Smooth muscle cell (in vitro differentiated cells): Measurements from ENCODE around the gene ADAMTS4. TPM values are rescaled to one million over a fixed set of nuclear protein-coding genes. Genes with fewer than 3 reads are reported as not detected.
A peak's percentile ranks its signal among the peaks of the same experiment; 100 is the strongest.

ENCODE experiments used
- DNase-seq: peaks from one replicate; lab custom pipeline; 2025; ENCODE audit not compliant: unreplicated experiment; lab: John Stamatoyannopoulos, UW
- H2AFZ ChIP-seq: fragments of 200-600 bp; sonication (generic); 2 replicates; pipeline ENCODE4 v1.6.0; 2016; ENCODE audit warnings: antibody characterized with exemption, low read depth, mild to moderate bottlenecking
- H3F3A ChIP-seq: fragments of 200-600 bp; sonication (generic); 2 replicates; pipeline ENCODE4 v1.6.0; 2017; ENCODE audit warnings: antibody characterized with exemption, low read depth
- H3K27ac ChIP-seq: fragments of 200-600 bp; sonication (generic); 2 replicates; pipeline ENCODE4 v1.5.1; 2016; ENCODE audit warnings: low read depth, mild to moderate bottlenecking
- H3K27me3 ChIP-seq: fragments of 200-600 bp; sonication (generic); 2 replicates; pipeline ENCODE4 v1.6.1; 2016; ENCODE audit warnings: low read depth, mild to moderate bottlenecking
- H3K36me3 ChIP-seq: fragments of 200-600 bp; sonication (generic); 2 replicates; pipeline ENCODE4 v1.5.1; 2016; ENCODE audit warnings: low read depth
- H3K4me1 ChIP-seq: fragments of 200-600 bp; sonication (generic); 2 replicates; pipeline ENCODE4 v1.5.1; 2016; ENCODE audit warnings: low read depth
- H3K4me2 ChIP-seq: fragments of 200-600 bp; sonication (generic); 2 replicates; pipeline ENCODE4 v1.6.0; 2016; ENCODE audit warnings: mild to moderate bottlenecking
- H3K4me3 ChIP-seq: fragments of 200-600 bp; sonication (generic); 2 replicates; pipeline ENCODE4 v1.5.1; 2016; ENCODE audit warnings: mild to moderate bottlenecking
- H3K79me2 ChIP-seq: fragments of 200-600 bp; sonication (generic); 2 replicates; pipeline ENCODE4 v1.6.0; 2016; ENCODE audit warnings: low read depth, mild to moderate bottlenecking
- H3K9ac ChIP-seq: fragments of 200-600 bp; sonication (generic); 2 replicates; pipeline ENCODE4 v1.6.0; 2016; ENCODE audit warnings: low read depth
- H3K9me3 ChIP-seq: fragments of 200-600 bp; sonication (generic); replicated peaks from 2 replicates; pipeline ENCODE4 v1.5.1; 2016; ENCODE audit warnings: low read depth
- H4K20me1 ChIP-seq: fragments of 200-600 bp; sonication (generic); 2 replicates; pipeline ENCODE4 v1.6.0; 2016; ENCODE audit warnings: low read depth
- CTCF ChIP-seq: fragments of 200-600 bp; sonication (generic); IDR thresholded peaks from 2 replicates; pipeline ENCODE4 v1.5.1; 2017; ENCODE audit warnings: borderline replicate concordance, mild to moderate bottlenecking, antibody characterized with exemption; ENCODE audit not compliant: insufficient read depth, poor library complexity, severe bottlenecking
- WGBS: methylation state at CpG from one replicate; pipeline ENCODE4 v1.1.7; 2016; ENCODE audit warnings: low lambda C conversion rate; 5-methylcytosine and 5-hydroxymethylcytosine counted together
- polyA plus RNA-seq: library from polyadenylated mRNA; unstranded; fragments of >200 nt; fragmentation: Nextera tagmentation; extraction: Ambion mirVana; gene quantifications from 2 replicates; pipeline ENCODE4 v1.2.1, GENCODE V29; 2016
- total RNA-seq: library from RNA; depleted of rRNA; stranded (reverse); fragments of >200 nt; gene quantifications from 2 replicates; pipeline ENCODE4 v1.2.3, GENCODE V29; 2014

The ADAMTS4 gene
- total and polyA plus RNA-seq, 2 experiments from 2014 or later: 17.1 to 28.3 TPM

DNA sequence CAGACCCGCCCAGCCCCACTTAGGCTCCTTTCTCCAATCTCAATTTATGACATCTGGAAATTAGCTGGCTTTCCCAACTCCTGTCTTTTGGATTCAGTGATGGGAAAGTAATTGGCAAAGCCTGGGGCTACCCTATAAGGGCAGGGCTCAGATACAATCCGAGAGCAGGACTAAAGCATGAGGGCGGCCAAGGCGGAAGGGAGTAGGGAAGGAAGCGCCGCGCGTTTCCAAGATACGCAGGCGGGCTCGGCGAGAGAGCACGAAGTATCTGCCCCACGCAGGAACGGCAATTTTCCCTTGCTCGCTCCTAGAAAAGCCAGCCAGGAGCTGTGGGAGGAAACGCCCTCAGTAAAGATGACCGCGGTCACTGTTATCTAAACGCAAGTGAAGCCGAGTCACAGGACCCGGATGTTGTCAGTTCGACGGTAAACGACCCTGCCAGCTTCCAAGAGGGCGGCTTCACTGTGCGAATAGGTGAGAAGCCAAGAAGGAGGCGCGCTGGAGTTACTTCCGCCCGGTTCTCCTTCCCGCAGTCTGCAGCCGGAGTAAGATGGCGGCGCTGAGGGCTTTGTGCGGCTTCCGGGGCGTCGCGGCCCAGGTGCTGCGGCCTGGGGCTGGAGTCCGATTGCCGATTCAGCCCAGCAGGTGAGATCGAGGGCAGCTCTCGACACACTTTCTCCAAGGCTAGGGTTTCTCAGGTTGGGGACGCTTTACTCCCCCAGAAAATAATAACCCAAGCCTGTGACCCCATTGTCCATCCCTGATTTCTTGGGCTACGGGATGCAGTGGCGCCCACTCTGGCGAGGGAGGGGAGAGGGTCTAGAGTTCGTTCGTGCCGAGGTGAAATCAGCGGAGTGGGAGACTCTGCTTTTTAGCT lies 3.2 kb upstream of the ADAMTS4 start, which contains the start of gene NDUFS2:
TSS of gene NDUFS2 (plus strand) at position 532 of the 877 bp plus-strand sequence. CDS start at position 551, 19 bp downstream.
- DNase-seq: peak; percentile 69
- H3K36me3 ChIP-seq: no peaks in the 10 kb centered on the region
- peak within 1 kb of the TSS; percentile 77 for H3K4me3 ChIP-seq
- no peaks in the 10 kb centered on the region for H3K9me3 ChIP-seq
- TF ChIP-seq CTCF: peak; percentile 11
- H3K79me2 ChIP-seq: peaks cover 20% of the 10 kb centered on the region
- H4K20me1 ChIP-seq: no peaks in the 10 kb centered on the region
- H3K4me1 ChIP-seq: peaks cover 44% of the 10 kb centered on the region
- 4% methylated on average over 53 of the region's 53 CpGs for WGBS
- peak within 1 kb of the TSS; percentile 83 for H2AFZ ChIP-seq
- peak within 1 kb of the TSS; percentile 96 for H3K4me2 ChIP-seq
- H3K27me3 ChIP-seq: no peaks in the 10 kb centered on the region
- H3K9ac ChIP-seq: peak within 1 kb of the TSS; percentile 85
- peaks cover 10% of the 10 kb centered on the region for H3F3A ChIP-seq
- H3K27ac ChIP-seq: peak within 1 kb of the TSS; percentile 92

DNA sequence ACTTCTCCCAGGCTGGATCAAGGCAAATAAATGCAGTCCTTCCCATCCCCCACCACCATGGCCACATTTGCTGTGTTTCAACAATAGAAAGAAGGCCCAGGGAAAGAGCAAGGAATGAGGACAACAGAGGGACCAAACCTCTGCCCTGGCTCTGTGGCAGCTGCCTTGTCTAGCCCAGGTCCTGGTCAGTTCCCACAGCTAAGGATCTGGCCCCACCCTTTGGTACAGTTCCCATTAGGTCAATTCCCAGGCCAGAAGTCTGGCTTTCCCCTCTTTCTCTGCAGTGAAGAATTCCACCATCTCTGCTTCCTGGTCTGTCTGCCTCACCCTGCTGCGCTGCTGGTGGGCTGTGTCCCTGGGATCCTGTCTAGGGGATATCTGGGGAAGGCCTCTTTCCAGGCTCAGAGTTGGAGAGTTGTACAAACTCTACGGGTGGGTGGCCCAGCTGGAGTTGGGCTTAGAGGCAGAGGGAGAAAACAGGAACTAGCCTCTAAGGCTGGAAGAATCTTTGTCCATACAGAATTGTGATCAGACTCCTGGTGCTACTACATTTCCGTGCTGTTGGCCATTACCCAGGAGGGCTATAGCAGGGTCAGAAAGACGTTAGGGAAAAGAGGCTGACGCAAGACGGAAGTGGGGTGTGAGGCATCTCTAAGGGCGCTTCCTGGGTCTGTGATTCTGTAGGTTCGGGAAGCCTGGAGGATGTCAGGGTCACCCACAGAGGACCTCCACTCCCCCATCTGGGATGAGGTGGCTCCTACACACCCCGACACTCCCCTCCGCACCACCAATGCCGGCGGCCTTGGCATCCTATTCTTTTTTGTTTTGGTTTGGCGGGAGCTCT lies 2.4 kb upstream of the ADAMTS4 start:
- H3K4me1 ChIP-seq: peaks cover 52% of the 10 kb centered on the region
- H3F3A ChIP-seq: peaks cover 11% of the 10 kb centered on the region
- DNase-seq: no peak
- H3K9me3 ChIP-seq: no peaks in the 10 kb centered on the region
- no peaks in the 10 kb centered on the region for H4K20me1 ChIP-seq
- H3K36me3 ChIP-seq: no peaks in the 10 kb centered on the region
- peak overlapping the region; percentile 78 for H2AFZ ChIP-seq
- TF ChIP-seq CTCF: no peak
- H3K27ac ChIP-seq: peak overlapping the region; percentile 92
- peaks cover 24% of the 10 kb centered on the region for H3K79me2 ChIP-seq
- no peaks in the 10 kb centered on the region for H3K27me3 ChIP-seq
- 85% methylated on average over 13 of the region's 13 CpGs for WGBS
- peak overlapping the region; percentile 77 for H3K4me3 ChIP-seq
- peak overlapping the region; percentile 72 for H3K9ac ChIP-seq
- peak overlapping the region; percentile 96 for H3K4me2 ChIP-seq

GRCh38 chr1:161200421-161200991 lies 1.7 kb upstream of the ADAMTS4 start:
- Histone ChIP-seq H3K9me3 (no peaks in the 10 kb centered on the region), H2AFZ (no peak overlapping the region), H3K9ac (no peak overlapping the region), H3K4me3 (no peak overlapping the region), H4K20me1 (no peaks in the 10 kb centered on the region), H3K36me3 (no peaks in the 10 kb centered on the region), H3K4me2 (no peak overlapping the region), H3F3A (peaks cover 11% of the 10 kb centered on the region), H3K27me3 (no peaks in the 10 kb centered on the region), H3K79me2 (peaks cover 26% of the 10 kb centered on the region), H3K4me1 (peaks cover 55% of the 10 kb centered on the region), H3K27ac (peak overlapping the region; percentile 92)
- WGBS: 80% methylated on average over 5 of the region's 5 CpGs
- no peak for DNase-seq
- no peak for TF ChIP-seq CTCF
